Globus pallidus (tissue), 1 donor: ENCODE results near the gene SEMA3F.
"Not testable (repeated sequence)": the region's sequence is repeated elsewhere in the genome, so short reads cannot be mapped to it uniquely, and the experiment has no call there.

Experiments used
- DNase-seq: peaks from one replicate; pipeline ENCODE4 v3.0.0-alpha.2; 2015; ENCODE audit warnings: low spot score

The SEMA3F gene

DNA sequence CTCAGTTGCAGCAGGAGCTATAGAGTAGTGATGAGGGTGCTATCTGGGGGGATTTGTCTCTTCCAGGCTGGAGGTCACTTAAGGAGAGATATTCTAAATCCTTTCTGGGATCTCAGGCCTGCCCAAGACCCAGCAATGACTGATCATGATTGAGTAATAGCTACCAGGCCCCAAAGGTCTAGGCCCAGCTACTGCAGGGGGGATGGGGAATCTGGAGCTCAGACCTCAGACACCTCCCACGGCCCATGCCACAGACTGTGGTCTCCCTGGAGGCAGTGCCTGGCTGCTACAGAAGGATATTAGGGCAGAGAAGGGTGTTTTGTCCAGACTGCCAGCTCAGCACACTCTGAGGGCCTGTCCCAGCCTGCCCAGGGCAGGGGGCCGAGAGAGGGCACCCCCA is 56.8 kb downstream of the SEMA3F start:
- DNase-seq: no peak

DNA sequence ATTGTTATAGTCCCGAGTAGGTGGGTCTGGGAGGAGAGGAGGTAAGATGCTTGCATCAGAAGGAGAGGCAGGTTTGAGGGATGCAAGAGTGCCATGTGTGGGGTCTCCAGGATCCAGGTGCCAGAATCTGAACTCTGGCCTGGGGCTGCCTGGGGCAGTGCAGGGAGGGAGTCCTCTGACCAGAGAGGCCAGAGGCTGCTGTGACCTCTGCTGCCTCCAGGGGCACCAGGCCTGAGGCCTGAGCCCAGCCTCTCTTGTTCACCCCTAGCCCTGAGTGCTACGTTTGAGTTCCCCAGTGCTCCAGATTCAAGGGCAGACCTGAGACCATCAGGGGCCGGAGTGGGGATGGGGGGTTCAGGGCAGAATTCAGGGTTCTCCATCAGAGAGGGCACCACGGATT is 57.4 kb downstream of the SEMA3F start:
- DNase-seq: no peak

GRCh38 chr3:50212971-50213370 is 57.8 kb downstream of the SEMA3F start:
- DNase-seq: no peak

DNA sequence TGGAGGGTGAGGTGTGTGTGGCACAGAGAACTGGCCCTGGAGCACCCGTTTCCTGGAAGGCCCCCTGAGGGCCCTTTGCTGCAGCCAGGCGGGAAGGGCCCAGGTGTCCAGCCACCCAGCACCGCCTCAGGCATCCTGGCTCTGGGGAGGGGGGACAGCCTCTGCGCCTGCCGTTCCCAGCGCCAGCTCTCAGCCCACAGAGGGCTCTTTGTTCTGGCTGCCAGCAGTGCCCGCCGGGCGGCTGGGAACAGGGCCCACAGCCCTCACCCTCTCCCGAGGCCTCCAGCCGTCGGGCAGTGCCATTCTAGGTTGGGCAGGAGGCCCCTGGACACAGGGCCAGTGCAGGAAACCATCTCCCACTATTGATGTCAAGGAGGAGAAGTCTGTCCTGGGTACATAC is 58.2 kb downstream of the SEMA3F start:
- DNase-seq: peak; percentile 96

DNA sequence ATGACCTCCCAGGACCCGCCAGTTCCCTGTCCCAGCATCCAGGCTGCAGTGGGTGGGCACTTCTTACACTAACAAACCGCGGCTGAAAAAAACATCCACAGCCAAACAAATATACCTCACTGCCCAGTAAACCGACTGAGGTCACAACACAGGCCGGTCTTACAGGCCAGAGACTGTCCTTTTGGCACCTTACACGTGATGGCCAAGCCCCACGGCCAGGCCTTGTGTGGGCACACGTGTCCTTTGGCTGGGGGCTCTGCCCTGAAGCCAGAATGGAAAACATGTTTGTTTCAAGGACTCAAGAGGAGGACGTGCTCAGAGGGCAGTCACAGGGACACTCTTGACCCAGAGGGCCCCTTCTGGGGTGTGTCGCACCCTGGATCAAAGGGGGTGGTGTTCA is 59.7 kb downstream of the SEMA3F start:
- DNase-seq: no peak

GRCh38 chr3:50215529-50215928 is 60.4 kb downstream of the SEMA3F start:
- DNase-seq: no peak

GRCh38 chr3:50217681-50218080 is 62.6 kb downstream of the SEMA3F start:
- DNase-seq: no peak

- DNase-seq: no peak
Observed at GRCh38 chr3:50218448-50218847, 63.3 kb downstream of the SEMA3F start.

DNA sequence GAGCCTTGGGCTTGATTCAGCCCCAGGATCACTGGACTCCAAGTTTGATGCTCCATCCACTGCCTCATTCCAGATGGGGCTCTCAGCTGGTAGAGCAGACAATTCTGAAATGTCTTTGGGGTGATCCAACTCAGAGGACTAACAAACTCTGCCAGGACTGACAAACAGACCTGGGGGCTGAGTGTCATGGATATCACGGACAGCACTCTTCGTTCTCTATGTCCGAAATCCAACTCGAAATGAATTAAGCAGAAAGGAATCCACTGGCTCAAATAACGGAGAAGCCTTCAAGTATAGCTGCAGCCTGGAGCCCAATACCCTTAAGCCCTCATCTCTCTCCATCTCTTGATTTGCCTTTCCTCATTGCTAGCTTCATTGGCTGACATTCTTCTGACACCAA is 64.2 kb downstream of the SEMA3F start:
- no peak for DNase-seq

- DNase-seq: no peak
Observed at GRCh38 chr3:50220109-50220508, 65.0 kb downstream of the SEMA3F start.

DNA sequence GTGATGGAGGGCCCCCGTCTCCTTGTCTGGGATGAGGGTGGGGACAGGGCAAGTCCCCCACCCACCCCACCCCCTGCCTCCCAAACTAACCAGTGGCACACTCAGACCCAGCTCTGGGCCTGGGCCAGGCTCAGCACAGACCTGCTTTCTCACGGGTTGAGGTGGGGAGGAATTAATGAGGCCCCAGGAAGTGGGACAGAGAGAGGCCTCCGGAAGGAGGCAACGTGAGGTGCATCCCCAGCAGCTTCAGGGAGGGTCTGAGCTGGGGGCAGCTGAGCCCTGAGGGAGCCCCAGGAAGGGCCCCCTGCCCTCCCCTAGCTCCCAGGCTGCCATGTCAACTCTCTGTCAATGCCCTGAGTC is 65.9 kb downstream of the SEMA3F start:
- DNase-seq: no peak

GRCh38 chr3:50221411-50222168 is 66.5 kb downstream of the SEMA3F start:
- DNase-seq: peak; percentile 35

- DNase-seq: no peak
Observed at GRCh38 chr3:50222169-50222528, 67.0 kb downstream of the SEMA3F start.

GRCh38 chr3:50224639-50225038 is 69.5 kb downstream of the SEMA3F start:
- DNase-seq: no peak

DNA sequence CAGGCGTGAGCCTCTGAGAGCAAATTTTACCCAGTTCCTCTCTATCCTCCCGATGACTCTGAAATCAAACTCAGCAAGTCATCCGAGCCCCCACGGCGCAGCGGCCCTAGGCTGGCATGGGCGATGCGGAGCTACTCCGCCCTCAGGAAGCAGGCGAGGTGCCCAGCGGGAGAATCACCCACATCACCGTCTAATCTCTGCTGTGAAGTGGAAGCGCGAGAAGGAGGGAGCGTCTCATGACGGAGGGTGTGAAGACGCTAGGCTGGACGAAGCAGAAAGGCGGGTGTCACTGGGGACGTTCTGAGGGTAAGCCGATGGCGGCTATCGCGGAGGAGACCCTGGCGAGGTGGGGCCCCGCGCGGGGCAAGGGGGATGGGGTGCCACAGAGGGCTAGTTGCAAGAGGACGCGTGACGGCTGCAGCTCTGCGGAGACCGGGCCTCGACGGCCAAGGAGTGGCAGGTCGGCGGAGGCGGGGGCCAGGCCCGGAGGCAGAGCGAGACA is 71.8 kb downstream of the SEMA3F start:
- DNase-seq: peak; percentile 64

- peak; percentile 89 for DNase-seq
Observed at GRCh38 chr3:50227390-50228183, 72.5 kb downstream of the SEMA3F start.

DNA sequence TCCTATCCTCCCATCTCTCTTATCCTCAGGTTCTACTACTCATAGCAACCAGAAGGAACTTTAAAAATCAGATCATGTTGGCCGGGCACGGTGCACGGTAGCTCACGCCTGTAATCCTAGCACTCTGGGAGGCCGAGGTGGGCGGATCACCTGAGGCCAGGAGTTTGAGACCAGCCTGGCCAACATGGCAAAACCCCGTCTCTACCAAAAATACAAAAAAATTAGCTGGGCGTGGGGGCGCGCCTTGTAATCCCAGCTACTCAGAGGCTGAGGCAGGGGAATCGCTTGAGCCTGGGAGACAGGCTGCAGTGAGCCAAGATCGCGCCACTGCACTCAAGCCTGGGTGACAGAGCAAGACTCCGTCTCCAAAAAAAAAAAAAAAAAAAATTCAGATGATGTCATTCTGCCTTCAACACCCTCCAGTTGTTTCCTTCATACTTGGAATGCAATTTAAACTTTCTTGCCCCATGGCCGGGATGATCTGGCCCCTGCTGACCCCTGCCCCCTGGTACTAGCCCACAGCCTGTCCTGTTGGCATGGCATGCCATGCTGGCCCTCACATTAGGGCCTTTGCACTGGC is 73.2 kb downstream of the SEMA3F start:
- not testable (repeated sequence) for DNase-seq

- DNase-seq: no peak
Observed at GRCh38 chr3:50229490-50229889, 74.4 kb downstream of the SEMA3F start.

- DNase-seq: peak; percentile 42
Observed at GRCh38 chr3:50230104-50230793, 75.1 kb downstream of the SEMA3F start.

DNA sequence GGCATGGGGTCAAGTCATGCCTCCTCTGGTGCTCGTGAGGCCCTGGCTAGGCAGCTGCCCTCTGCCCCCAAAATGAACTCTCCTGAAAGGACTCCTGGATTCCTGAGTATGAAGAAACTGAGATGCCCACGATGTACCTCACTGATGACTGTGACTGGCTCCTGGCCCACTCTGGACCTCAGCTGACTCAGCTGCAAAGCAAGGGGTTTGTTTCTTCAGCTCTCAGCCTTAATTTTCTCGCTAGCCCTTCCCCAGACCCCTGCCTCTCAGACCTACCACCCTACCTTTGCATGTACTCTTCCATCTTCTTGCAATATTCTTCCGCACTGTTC is 75.6 kb downstream of the SEMA3F start:
- no peak for DNase-seq

- DNase-seq: no peak
Observed at GRCh38 chr3:50231581-50231980, 76.5 kb downstream of the SEMA3F start.

- no peak for DNase-seq
Observed at GRCh38 chr3:50232303-50232702, 77.2 kb downstream of the SEMA3F start.

DNA sequence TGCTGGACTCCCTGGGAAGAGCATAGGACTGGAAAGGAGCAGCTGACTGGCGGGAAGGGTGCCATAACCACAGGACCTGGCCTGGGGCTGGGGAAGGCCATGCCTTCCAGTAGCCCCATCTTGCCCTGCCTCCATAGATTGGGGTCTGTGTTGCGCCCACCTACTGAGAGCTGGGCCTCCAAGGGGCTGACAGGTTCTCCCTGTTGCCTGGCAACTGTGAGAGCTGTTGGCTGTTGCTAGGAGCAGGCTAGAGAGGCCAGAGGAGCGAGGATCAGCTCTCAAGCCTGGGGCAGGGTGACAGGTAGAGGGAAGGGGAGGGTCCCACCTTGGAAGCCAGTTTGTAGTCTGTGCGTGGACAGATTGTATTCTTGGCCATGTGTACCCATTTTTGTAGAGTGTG is 78.1 kb downstream of the SEMA3F start:
- DNase-seq: no peak
